Right renal cortex interstitium (tissue), 3 donors: Measurements from ENCODE around the gene TNFRSF13B. TPM values are rescaled to one million over a fixed set of nuclear protein-coding genes. Genes with fewer than 3 reads are reported as not detected.
"Not testable (repeated sequence)": the region's sequence is repeated elsewhere in the genome, so short reads cannot be mapped to it uniquely, and the experiment has no call there.

Experiments used
- DNase-seq, 3 donors: peaks; one replicate each; pipeline ENCODE4 v3.0.0-alpha.2; 2013; ENCODE audit warnings: low read depth in 3 of 3, low spot score in 2 of 3
- polyA plus RNA-seq, 3 donors: library from polyadenylated mRNA; unstranded; fragments of 120-200 nt; gene quantifications; one replicate each; pipeline ENCODE4 v1.2.1, GENCODE V29; 2013; ENCODE audit not compliant: insufficient read length in 3 of 3

TNFRSF13B gene
- polyA plus RNA-seq, 3 donors, result not detected

GRCh38 chr17:16968786-16969185 lies 3.1 kb downstream of the TNFRSF13B start:
- no peak for DNase-seq

- DNase-seq, result no peak
Observed at GRCh38 chr17:16962804-16963203, 9.1 kb downstream of the TNFRSF13B start.

- no peak for DNase-seq
Observed at GRCh38 chr17:16961792-16962191, 10.1 kb downstream of the TNFRSF13B start.

GRCh38 chr17:16961022-16961421 lies 10.9 kb downstream of the TNFRSF13B start:
- not testable (repeated sequence) for DNase-seq

GRCh38 chr17:16955011-16955410 lies 16.9 kb downstream of the TNFRSF13B start:
- not testable (repeated sequence) for DNase-seq

GRCh38 chr17:16954521-16954920 lies 17.4 kb downstream of the TNFRSF13B start:
- DNase-seq, result no peak

- DNase-seq, result no peak
Observed at GRCh38 chr17:16953841-16954240, 18.1 kb downstream of the TNFRSF13B start.

GRCh38 chr17:16953347-16953746 lies 18.6 kb downstream of the TNFRSF13B start:
- DNase-seq, result no peak

GRCh38 chr17:16952401-16952800 lies 19.5 kb downstream of the TNFRSF13B start:
- DNase-seq, result no peak

- DNase-seq, result no peak
Observed at GRCh38 chr17:16950488-16950887, 21.4 kb downstream of the TNFRSF13B start.

GRCh38 chr17:16948587-16949376 lies 23.1 kb downstream of the TNFRSF13B start:
- DNase-seq, result no peak

GRCh38 chr17:16947470-16947869 lies 24.4 kb downstream of the TNFRSF13B start:
- DNase-seq, result no peak

- DNase-seq, result no peak
Observed at GRCh38 chr17:16945663-16946218, 26.2 kb downstream of the TNFRSF13B start.

- DNase-seq, result no peak
Observed at GRCh38 chr17:16945136-16945482, 26.8 kb downstream of the TNFRSF13B start.

GRCh38 chr17:16944334-16945135 lies 27.4 kb downstream of the TNFRSF13B start:
- DNase-seq, result no peak

GRCh38 chr17:16943541-16944333 lies 28.2 kb downstream of the TNFRSF13B start:
- DNase-seq, result no peak

- DNase-seq, result no peak
Observed at GRCh38 chr17:16943032-16943352, 28.9 kb downstream of the TNFRSF13B start.

GRCh38 chr17:16942141-16943031 lies 29.5 kb downstream of the TNFRSF13B start:
- DNase-seq, result no peak

GRCh38 chr17:16941072-16942036 lies 30.6 kb downstream of the TNFRSF13B start:
- DNase-seq, result no peak
